Amniotic epithelial cell (primary cell): ENCODE measurements around the gene PCCA.
A peak's percentile ranks its signal among the peaks of the same experiment; 100 is the strongest.
"Not testable (repeated sequence)": the region's sequence is repeated elsewhere in the genome, so short reads cannot be mapped to it uniquely, and the experiment has no call there.

Experiments used
- DNase-seq: peaks from one replicate; pipeline ENCODE4 v3.0.0-alpha.2; 2010; ENCODE audit warnings: low read depth

The PCCA gene

GRCh38 chr13:100245104-100245503, 156.2 kb downstream of the PCCA start:
- DNase-seq: no peak

- no peak for DNase-seq
Observed at GRCh38 chr13:100247937-100248336, 159.0 kb downstream of the PCCA start.

- DNase-seq: peak; percentile 22
Observed at GRCh38 chr13:100254002-100254401, 165.1 kb downstream of the PCCA start.

- DNase-seq: no peak
Observed at GRCh38 chr13:100262404-100262803, 173.5 kb downstream of the PCCA start.

- DNase-seq: no peak
Observed at GRCh38 chr13:100266026-100266425, 177.1 kb downstream of the PCCA start.

- peak; percentile 44 for DNase-seq
Observed at GRCh38 chr13:100269837-100270236, 180.9 kb downstream of the PCCA start.

- no peak for DNase-seq
Observed at GRCh38 chr13:100273138-100273537, 184.2 kb downstream of the PCCA start.

GRCh38 chr13:100273552-100273951, 184.7 kb downstream of the PCCA start:
- no peak for DNase-seq

GRCh38 chr13:100274942-100275506, 186.1 kb downstream of the PCCA start:
- peak; percentile 71 for DNase-seq

- DNase-seq: no peak
Observed at GRCh38 chr13:100275746-100276145, 186.9 kb downstream of the PCCA start.

- peak; percentile 27 for DNase-seq
Observed at GRCh38 chr13:100280681-100281080, 191.8 kb downstream of the PCCA start.

- not testable (repeated sequence) for DNase-seq
Observed at GRCh38 chr13:100282306-100282705, 193.4 kb downstream of the PCCA start.

- DNase-seq: no peak
Observed at GRCh38 chr13:100290165-100290801, 201.4 kb downstream of the PCCA start.

- DNase-seq: no peak
Observed at GRCh38 chr13:100291624-100292023, 202.7 kb downstream of the PCCA start.

GRCh38 chr13:100297413-100297812, 208.5 kb downstream of the PCCA start:
- no peak for DNase-seq

- no peak for DNase-seq
Observed at GRCh38 chr13:100298116-100298681, 209.3 kb downstream of the PCCA start.

- DNase-seq: no peak
Observed at GRCh38 chr13:100298691-100299090, 209.8 kb downstream of the PCCA start.

GRCh38 chr13:100300243-100300642, 211.3 kb downstream of the PCCA start:
- no peak for DNase-seq

- DNase-seq: no peak
Observed at GRCh38 chr13:100300708-100301107, 211.8 kb downstream of the PCCA start.

GRCh38 chr13:100301418-100301817, 212.5 kb downstream of the PCCA start:
- no peak for DNase-seq

GRCh38 chr13:100302391-100302790, 213.5 kb downstream of the PCCA start:
- DNase-seq: no peak

- DNase-seq: no peak
Observed at GRCh38 chr13:100304229-100304628, 215.3 kb downstream of the PCCA start.

GRCh38 chr13:100305398-100305797, 216.5 kb downstream of the PCCA start:
- DNase-seq: no peak

- DNase-seq: no peak
Observed at GRCh38 chr13:100306030-100306429, 217.1 kb downstream of the PCCA start.
